ENCODE data around the gene SYT10.

DNA sequence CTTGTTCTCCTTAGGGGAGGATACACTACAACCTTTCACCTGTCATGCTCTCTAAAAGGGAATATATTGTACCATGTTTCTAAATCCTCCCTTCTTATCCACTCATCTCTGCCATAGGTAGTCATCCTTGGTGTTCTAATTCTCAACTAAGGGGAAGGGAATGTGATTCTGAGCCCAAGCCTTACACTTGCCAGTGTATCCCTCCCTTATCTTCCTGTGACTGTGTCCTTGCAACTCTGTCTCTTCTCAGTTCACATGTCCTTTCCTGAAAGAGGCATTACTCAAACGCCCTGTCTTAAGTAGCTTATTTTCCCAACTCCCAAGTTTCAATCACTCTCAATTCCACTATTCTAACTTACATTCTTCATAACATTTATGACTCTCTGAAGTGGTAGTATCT is 44.5 kb upstream of the SYT10 start:
- TF ChIP-seq CTCF (conservative IDR thresholded peaks at IDR 0.05 in 1 of 2, IDR thresholded peaks at IDR 0.05 in 1 of 2; ENCODE audit: extremely low read depth in 1 of 2, insufficient read depth in 1 of 2, low read depth in 1 of 2, low read length in 2 of 2) (no peak), EZH2 (IDR thresholded peaks at IDR 0.05; ENCODE audit: borderline replicate concordance, low read length) (no peak)
